PC-9 (cell line): ENCODE data around the gene FRAT2.

Source experiments
- CTCF ChIP-seq: fragments of 200-600 bp; sonication (generic); conservative IDR thresholded peaks from 2 replicates; pipeline ENCODE4 v1.6.1; 2017; ENCODE audit warnings: mixed run types, antibody characterized with exemption, mild to moderate bottlenecking, moderate library complexity
- EZH2 ChIP-seq: fragments of 200-600 bp; sonication (generic); IDR thresholded peaks from 2 replicates; pipeline ENCODE4 v1.8.0; 2017; ENCODE audit warnings: antibody characterized with exemption, low read depth

GRCh38 chr10:97376413-97376812 is 41.9 kb upstream of the FRAT2 start:
- TF ChIP-seq CTCF (no peak), EZH2 (no peak)
